NCI-H1105 treated with DMSO at 0.1 percent for 48 hours (cell line): ENCODE data around the gene CAV3.

Source experiments
- DNase-seq: peaks from one replicate; lab custom pipeline; 2025; lab: John Stamatoyannopoulos, UW

Gene CAV3

DNA sequence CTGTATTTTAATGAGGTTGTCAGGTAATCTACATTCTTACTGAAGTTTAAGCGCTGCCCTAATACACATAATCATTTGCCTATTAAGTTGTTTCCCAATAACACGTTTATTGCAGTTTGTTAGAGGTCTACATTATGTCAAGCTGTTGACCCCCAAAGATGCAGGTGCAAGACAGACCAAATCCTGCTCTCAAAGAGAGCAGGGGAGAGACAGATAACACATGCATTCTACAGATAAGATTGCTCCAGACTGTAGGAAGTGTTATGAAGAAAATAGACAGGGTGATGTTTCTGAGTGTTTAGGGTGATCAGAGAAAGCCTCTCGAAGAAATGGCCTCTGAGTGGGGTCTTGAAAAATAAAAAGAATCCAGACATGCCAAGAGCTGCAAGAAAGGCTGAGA lies 60.6 kb downstream of the CAV3 start:
- DNase-seq: no peak
